ENCODE data around the gene FKBP7. TPM values are rescaled to one million over a fixed set of nuclear protein-coding genes. Genes with fewer than 3 reads are reported as not detected.
A peak's percentile ranks its signal among the peaks of the same experiment; 100 is the strongest.

Gene FKBP7
- total and polyA plus RNA-seq, 2 of the 13 experiments (the other 11 are each of a cell fraction or from before 2014, with no cell fraction given), result 12.4 to 14.8 TPM

DNA sequence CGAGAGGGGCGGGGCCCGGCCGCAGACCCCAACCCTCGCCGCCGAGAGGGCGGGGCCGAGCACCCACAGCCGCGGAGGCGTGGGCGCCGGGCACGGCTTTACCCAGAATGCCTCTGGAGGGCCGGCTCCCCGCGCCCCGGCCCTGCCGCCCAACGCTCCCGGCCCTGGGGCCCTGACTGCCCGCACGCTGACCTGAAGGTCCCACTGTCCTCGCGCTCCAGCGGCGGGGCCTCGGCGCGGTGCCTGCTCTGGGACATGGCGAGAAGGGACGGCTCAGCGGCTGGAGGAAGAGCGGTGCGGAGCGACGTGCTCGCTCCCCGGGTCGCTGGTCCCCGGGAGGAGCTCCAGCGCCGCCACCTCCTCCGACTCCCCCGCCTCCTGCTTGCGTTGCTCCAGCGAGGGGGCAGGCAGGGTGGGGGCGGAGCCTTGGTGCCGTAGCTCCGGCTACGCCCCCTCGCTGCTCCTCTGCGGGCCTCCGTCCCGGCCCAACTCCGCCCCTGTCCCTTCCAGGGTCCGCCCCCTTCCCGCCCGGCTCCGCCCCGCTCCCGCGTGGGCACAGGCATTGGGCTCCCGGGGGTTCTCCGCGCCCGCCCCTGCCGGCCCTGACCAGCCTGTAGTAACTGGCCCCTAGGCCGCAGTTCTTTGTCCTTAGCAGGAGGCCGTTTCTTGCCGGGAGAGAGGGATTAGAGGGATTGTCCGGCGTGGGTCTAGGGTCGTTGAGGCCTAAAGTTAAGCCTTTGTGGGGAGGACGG is 27.4 kb downstream of the FKBP7 start, which contains the start of the genes PJVK and PRKRA (continued):
- TF ChIP-seq SP5 (CRISPR knock-in tag; IDR thresholded peaks at IDR 0.05; ENCODE audit: borderline replicate concordance, low read depth) (peak; percentile 74), EEA1 (CRISPR knock-in tag; IDR thresholded peaks at IDR 0.05; ENCODE audit: borderline replicate concordance) (peak; percentile 90), JUNB (CRISPR knock-in tag; IDR thresholded peaks at IDR 0.05; ENCODE audit: borderline replicate concordance) (no peak), MZF1 (CRISPR knock-in tag; IDR thresholded peaks at IDR 0.05; ENCODE audit: borderline replicate concordance) (peak; percentile 96), ZNF576 (CRISPR knock-in tag; IDR thresholded peaks at IDR 0.05) (peak; percentile 79; the same call in 1 of the 2 replicates), ZNF20 (CRISPR knock-in tag; IDR thresholded peaks at IDR 0.05) (no peak), DR1 (CRISPR knock-in tag; IDR thresholded peaks at IDR 0.05) (peak; percentile 93), ZNF746 (CRISPR knock-in tag; IDR thresholded peaks at IDR 0.05) (peak; percentile 50; the same call in 1 of the 2 replicates), ATAD3A (CRISPR knock-in tag; IDR thresholded peaks at IDR 0.05) (0 out of 2 replicates have a peak, but pooled peaks have one; percentile 38), HDAC2 (CRISPR knock-in tag; IDR thresholded peaks at IDR 0.05) (peak; percentile 21; the same call in 1 of the 2 replicates), CTCF (CRISPR knock-in tag; IDR thresholded peaks at IDR 0.05) (peak; percentile 43), ZNF562 (CRISPR knock-in tag; IDR thresholded peaks at IDR 0.05; ENCODE audit: borderline replicate concordance) (no peak), ARHGAP35 (CRISPR knock-in tag; IDR thresholded peaks at IDR 0.05; ENCODE audit: borderline replicate concordance) (peak; percentile 81; the same call in 1 of the 2 replicates), ZMYM3 (CRISPR knock-in tag; IDR thresholded peaks at IDR 0.05) (peak; percentile 43; the same call in 1 of the 2 replicates), ZNF12 (CRISPR knock-in tag; IDR thresholded peaks at IDR 0.05) (peak; percentile 80), ZNF569 (CRISPR knock-in tag; IDR thresholded peaks at IDR 0.05; ENCODE audit: borderline replicate concordance) (peak; percentile 71; the same call in 1 of the 2 replicates), ZNF343 (CRISPR knock-in tag; IDR thresholded peaks at IDR 0.05) (peak; percentile 94)
- TF ChIP-seq, protein P1, sequence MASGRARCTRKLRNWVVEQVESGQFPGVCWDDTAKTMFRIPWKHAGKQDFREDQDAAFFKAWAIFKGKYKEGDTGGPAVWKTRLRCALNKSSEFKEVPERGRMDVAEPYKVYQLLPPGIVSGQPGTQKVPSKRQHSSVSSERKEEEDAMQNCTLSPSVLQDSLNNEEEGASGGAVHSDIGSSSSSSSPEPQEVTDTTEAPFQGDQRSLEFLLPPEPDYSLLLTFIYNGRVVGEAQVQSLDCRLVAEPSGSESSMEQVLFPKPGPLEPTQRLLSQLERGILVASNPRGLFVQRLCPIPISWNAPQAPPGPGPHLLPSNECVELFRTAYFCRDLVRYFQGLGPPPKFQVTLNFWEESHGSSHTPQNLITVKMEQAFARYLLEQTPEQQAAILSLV (CRISPR knock-in tag; IDR thresholded peaks at IDR 0.05; ENCODE audit: borderline replicate concordance), result peak; percentile 97
- TF ChIP-seq, protein P2, sequence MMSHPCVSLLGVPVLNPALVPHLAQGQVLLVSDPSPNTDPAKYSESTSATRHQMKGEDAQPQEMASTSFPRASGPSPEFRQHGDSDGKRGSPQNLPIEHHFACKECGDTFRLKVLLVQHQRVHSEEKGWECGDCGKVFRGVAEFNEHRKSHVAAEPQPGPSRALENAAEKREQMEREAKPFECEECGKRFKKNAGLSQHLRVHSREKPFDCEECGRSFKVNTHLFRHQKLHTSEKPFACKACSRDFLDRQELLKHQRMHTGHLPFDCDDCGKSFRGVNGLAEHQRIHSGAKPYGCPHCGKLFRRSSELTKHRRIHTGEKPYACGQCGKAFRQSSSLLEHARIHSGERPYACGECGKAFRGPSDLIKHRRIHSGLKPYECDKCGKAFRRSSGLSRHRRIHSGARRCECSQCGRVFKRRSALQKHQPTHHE (CRISPR knock-in tag; IDR thresholded peaks at IDR 0.05; ENCODE audit: borderline replicate concordance), result peak; percentile 96
- TF ChIP-seq, protein P3, sequence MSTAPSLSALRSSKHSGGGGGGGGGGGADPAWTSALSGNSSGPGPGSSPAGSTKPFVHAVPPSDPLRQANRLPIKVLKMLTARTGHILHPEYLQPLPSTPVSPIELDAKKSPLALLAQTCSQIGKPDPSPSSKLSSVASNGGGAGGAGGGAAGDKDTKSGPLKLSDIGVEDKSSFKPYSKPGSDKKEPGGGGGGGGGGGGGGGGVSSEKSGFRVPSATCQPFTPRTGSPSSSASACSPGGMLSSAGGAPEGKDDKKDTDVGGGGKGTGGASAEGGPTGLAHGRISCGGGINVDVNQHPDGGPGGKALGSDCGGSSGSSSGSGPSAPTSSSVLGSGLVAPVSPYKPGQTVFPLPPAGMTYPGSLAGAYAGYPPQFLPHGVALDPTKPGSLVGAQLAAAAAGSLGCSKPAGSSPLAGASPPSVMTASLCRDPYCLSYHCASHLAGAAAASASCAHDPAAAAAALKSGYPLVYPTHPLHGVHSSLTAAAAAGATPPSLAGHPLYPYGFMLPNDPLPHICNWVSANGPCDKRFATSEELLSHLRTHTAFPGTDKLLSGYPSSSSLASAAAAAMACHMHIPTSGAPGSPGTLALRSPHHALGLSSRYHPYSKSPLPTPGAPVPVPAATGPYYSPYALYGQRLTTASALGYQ (CRISPR knock-in tag; IDR thresholded peaks at IDR 0.05), result peak; percentile 73
- TF ChIP-seq, protein P4, sequence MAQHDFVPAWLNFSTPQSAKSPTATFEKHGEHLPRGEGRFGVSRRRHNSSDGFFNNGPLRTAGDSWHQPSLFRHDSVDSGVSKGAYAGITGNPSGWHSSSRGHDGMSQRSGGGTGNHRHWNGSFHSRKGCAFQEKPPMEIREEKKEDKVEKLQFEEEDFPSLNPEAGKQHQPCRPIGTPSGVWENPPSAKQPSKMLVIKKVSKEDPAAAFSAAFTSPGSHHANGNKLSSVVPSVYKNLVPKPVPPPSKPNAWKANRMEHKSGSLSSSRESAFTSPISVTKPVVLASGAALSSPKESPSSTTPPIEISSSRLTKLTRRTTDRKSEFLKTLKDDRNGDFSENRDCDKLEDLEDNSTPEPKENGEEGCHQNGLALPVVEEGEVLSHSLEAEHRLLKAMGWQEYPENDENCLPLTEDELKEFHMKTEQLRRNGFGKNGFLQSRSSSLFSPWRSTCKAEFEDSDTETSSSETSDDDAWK (CRISPR knock-in tag; IDR thresholded peaks at IDR 0.05), result no peak
